NB4 (cell line): ENCODE measurements around the gene HSPB7.

ENCODE experiments used
- TF ChIP-seq, protein P1 (sequence below): IDR thresholded peaks from one replicate; pipeline ENCODE4 v1.5.1; 2012; ENCODE audit warnings: low read depth, low read length
- TF ChIP-seq, protein P2 (sequence below): IDR thresholded peaks from 2 replicates; pipeline ENCODE4 v1.6.1; 2011; ENCODE audit warnings: low read depth, low read length

DNA sequence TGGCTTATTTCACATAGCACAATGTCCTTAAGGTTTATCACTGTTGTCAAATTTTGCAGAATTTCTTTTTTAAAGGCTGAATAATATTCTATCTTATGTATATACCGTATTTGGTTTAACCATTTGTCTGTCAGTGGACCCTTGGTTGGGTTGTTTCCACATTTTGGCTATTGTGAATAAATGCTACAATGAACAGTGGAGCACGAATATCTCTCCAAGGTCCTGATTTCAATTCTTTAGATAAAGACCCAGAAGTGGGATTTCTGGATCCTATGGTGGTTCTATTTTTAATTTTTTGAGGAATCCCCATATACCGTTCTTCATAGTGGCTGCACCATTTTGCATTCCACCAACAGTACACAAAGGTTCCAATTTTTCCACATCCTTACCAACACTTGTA is 36.2 kb downstream of the HSPB7 start:
- TF ChIP-seq, protein P1, sequence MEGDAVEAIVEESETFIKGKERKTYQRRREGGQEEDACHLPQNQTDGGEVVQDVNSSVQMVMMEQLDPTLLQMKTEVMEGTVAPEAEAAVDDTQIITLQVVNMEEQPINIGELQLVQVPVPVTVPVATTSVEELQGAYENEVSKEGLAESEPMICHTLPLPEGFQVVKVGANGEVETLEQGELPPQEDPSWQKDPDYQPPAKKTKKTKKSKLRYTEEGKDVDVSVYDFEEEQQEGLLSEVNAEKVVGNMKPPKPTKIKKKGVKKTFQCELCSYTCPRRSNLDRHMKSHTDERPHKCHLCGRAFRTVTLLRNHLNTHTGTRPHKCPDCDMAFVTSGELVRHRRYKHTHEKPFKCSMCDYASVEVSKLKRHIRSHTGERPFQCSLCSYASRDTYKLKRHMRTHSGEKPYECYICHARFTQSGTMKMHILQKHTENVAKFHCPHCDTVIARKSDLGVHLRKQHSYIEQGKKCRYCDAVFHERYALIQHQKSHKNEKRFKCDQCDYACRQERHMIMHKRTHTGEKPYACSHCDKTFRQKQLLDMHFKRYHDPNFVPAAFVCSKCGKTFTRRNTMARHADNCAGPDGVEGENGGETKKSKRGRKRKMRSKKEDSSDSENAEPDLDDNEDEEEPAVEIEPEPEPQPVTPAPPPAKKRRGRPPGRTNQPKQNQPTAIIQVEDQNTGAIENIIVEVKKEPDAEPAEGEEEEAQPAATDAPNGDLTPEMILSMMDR, result no peak
- TF ChIP-seq, protein P2, sequence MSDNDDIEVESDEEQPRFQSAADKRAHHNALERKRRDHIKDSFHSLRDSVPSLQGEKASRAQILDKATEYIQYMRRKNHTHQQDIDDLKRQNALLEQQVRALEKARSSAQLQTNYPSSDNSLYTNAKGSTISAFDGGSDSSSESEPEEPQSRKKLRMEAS, result no peak
